IPS-15b (cell line): ENCODE measurements around the gene CMIP.
"Not testable (repeated sequence)": the region's sequence is repeated elsewhere in the genome, so short reads cannot be mapped to it uniquely, and the experiment has no call there.

Source experiments
- H3K27me3 ChIP-seq: one replicate; pipeline ENCODE4 v1.6.1; 2013; ENCODE audit warnings: low read length; ENCODE audit not compliant: control insufficient read depth, insufficient read depth
- H3K36me3 ChIP-seq: one replicate; pipeline ENCODE4 v1.6.1; 2013; ENCODE audit warnings: low read length; ENCODE audit not compliant: control insufficient read depth, insufficient read depth
- H3K4me1 ChIP-seq: one replicate; pipeline ENCODE4 v1.6.1; 2013; ENCODE audit warnings: mild to moderate bottlenecking, low read length; ENCODE audit not compliant: control insufficient read depth, insufficient read depth
- H3K4me3 ChIP-seq: one replicate; pipeline ENCODE4 v1.5.1; 2013; ENCODE audit warnings: low read depth, low read length
- H3K9ac ChIP-seq: one replicate; pipeline ENCODE4 v1.6.1; 2013; ENCODE audit warnings: low read depth, mild to moderate bottlenecking, low read length
- H3K9me3 ChIP-seq: one replicate; pipeline ENCODE4 v1.6.1; 2013; ENCODE audit warnings: mild to moderate bottlenecking, low read length; ENCODE audit not compliant: control insufficient read depth, insufficient read depth

CMIP gene

GRCh38 chr16:81408409-81408950 is 36.1 kb upstream of the CMIP start:
- Histone ChIP-seq H3K9ac (no peak overlapping the region), H3K36me3 (no peaks in the 10 kb centered on the region), H3K4me1 (peaks cover 2% of the 10 kb centered on the region), H3K27me3 (no peaks in the 10 kb centered on the region), H3K4me3 (no peak overlapping the region), H3K9me3 (no peaks in the 10 kb centered on the region)

GRCh38 chr16:81409016-81409556 is 35.5 kb upstream of the CMIP start:
- H3K36me3 ChIP-seq = no peaks in the 10 kb centered on the region
- H3K9me3 ChIP-seq = no peaks in the 10 kb centered on the region
- no peak overlapping the region for H3K4me3 ChIP-seq
- H3K4me1 ChIP-seq = peaks cover 2% of the 10 kb centered on the region
- H3K27me3 ChIP-seq = no peaks in the 10 kb centered on the region
- no peak overlapping the region for H3K9ac ChIP-seq

GRCh38 chr16:81410643-81411293 is 33.8 kb upstream of the CMIP start:
- H3K9me3 ChIP-seq = no peaks in the 10 kb centered on the region
- H3K4me3 ChIP-seq = no peak overlapping the region
- no peaks in the 10 kb centered on the region for H3K36me3 ChIP-seq
- no peaks in the 10 kb centered on the region for H3K27me3 ChIP-seq
- no peak overlapping the region for H3K9ac ChIP-seq
- H3K4me1 ChIP-seq = peaks cover 8% of the 10 kb centered on the region

- H3K4me1 ChIP-seq = peaks cover 8% of the 10 kb centered on the region
- no peaks in the 10 kb centered on the region for H3K36me3 ChIP-seq
- no peaks in the 10 kb centered on the region for H3K27me3 ChIP-seq
- no peak overlapping the region for H3K9ac ChIP-seq
- no peaks in the 10 kb centered on the region for H3K9me3 ChIP-seq
- no peak overlapping the region for H3K4me3 ChIP-seq
These were observed 31.2 kb upstream of the CMIP start for GRCh38 chr16:81413245-81413990.

GRCh38 chr16:81415751-81416150 is 28.9 kb upstream of the CMIP start:
- Histone ChIP-seq H3K9me3 (no peaks in the 10 kb centered on the region), H3K4me3 (no peak overlapping the region), H3K4me1 (peaks cover 8% of the 10 kb centered on the region), H3K9ac (no peak overlapping the region), H3K27me3 (no peaks in the 10 kb centered on the region), H3K36me3 (no peaks in the 10 kb centered on the region)

GRCh38 chr16:81416749-81417148 is 27.9 kb upstream of the CMIP start:
- Histone ChIP-seq H3K4me1 (peaks cover 8% of the 10 kb centered on the region), H3K9me3 (no peaks in the 10 kb centered on the region), H3K9ac (no peak overlapping the region), H3K4me3 (no peak overlapping the region), H3K36me3 (no peaks in the 10 kb centered on the region), H3K27me3 (no peaks in the 10 kb centered on the region)

GRCh38 chr16:81417210-81417609 is 27.4 kb upstream of the CMIP start:
- no peaks in the 10 kb centered on the region for H3K36me3 ChIP-seq
- no peaks in the 10 kb centered on the region for H3K9me3 ChIP-seq
- H3K4me1 ChIP-seq = peaks cover 8% of the 10 kb centered on the region
- no peak overlapping the region for H3K4me3 ChIP-seq
- H3K27me3 ChIP-seq = no peaks in the 10 kb centered on the region
- no peak overlapping the region for H3K9ac ChIP-seq

GRCh38 chr16:81419806-81420205 is 24.8 kb upstream of the CMIP start:
- Histone ChIP-seq H3K9me3 (no peaks in the 10 kb centered on the region), H3K9ac (no peak overlapping the region), H3K4me1 (peaks cover 2% of the 10 kb centered on the region), H3K36me3 (no peaks in the 10 kb centered on the region), H3K4me3 (no peak overlapping the region), H3K27me3 (no peaks in the 10 kb centered on the region)

GRCh38 chr16:81421126-81421525 is 23.5 kb upstream of the CMIP start:
- H3K9me3 ChIP-seq = no peaks in the 10 kb centered on the region

GRCh38 chr16:81421536-81421935 is 23.1 kb upstream of the CMIP start:
- Histone ChIP-seq H3K4me1 (no peaks in the 10 kb centered on the region), H3K9me3 (no peaks in the 10 kb centered on the region), H3K4me3 (no peak overlapping the region), H3K36me3 (no peaks in the 10 kb centered on the region), H3K27me3 (no peaks in the 10 kb centered on the region), H3K9ac (no peak overlapping the region)

More at GRCh38 chr16:81421126-81421525, 23.5 kb upstream of the CMIP start:
- no peaks in the 10 kb centered on the region for H3K27me3 ChIP-seq
- no peak overlapping the region for H3K9ac ChIP-seq
- H3K4me3 ChIP-seq = no peak overlapping the region
- H3K4me1 ChIP-seq = no peaks in the 10 kb centered on the region
- no peaks in the 10 kb centered on the region for H3K36me3 ChIP-seq

- H3K4me1 ChIP-seq, H3K9ac ChIP-seq, H3K27me3 ChIP-seq, H3K4me3 ChIP-seq, H3K36me3 ChIP-seq, H3K9me3 ChIP-seq: not testable (repeated sequence)
These were observed 22.5 kb upstream of the CMIP start for GRCh38 chr16:81422153-81422552.

GRCh38 chr16:81424771-81425170 is 19.8 kb upstream of the CMIP start:
- Histone ChIP-seq H3K9me3 (no peaks in the 10 kb centered on the region), H3K36me3 (no peaks in the 10 kb centered on the region), H3K9ac (no peak overlapping the region), H3K4me1 (no peaks in the 10 kb centered on the region), H3K4me3 (no peak overlapping the region), H3K27me3 (no peaks in the 10 kb centered on the region)
